SK-N-MC (cell line): ENCODE results near the gene RTP3.

ENCODE experiments used
- EZH2 ChIP-seq: fragments of 200-600 bp; sonication (generic); IDR thresholded peaks from one replicate; pipeline ENCODE4 v1.6.1; 2017; ENCODE audit warnings: antibody characterized with exemption
- POLR2AphosphoS5 ChIP-seq: IDR thresholded peaks from 2 replicates; pipeline ENCODE4 v1.6.1; 2012; ENCODE audit warnings: mild to moderate bottlenecking, low read depth, low read length, borderline replicate concordance

DNA sequence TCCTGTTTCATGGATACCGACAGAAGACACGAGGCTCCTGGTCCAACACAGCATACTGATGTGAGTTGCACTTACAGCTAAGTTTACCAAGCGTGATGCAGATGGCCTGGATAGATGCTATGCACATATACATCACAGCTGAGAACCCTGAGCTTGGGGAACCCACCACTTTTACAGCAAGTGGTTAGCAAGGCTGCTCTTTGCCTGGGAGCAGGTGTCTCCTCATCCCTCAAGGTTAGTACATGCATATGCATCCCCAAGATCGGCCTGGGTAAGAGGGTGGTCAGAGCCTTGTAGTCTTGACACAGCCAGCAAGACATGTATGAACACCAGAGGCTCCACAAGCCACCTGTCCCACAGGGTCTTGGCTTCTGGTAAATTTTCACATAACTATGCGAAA lies 40.0 kb downstream of the RTP3 start:
- no peak for TF ChIP-seq POLR2AphosphoS5
- TF ChIP-seq EZH2: no peak
